LNCaP clone FGC (cell line): ENCODE results near the gene RAB28.

ENCODE experiments used
- DNase-seq: peaks from one replicate; pipeline ENCODE4 v3.0.0-alpha.2; 2011; ENCODE audit warnings: low read depth
- H3K4me3 ChIP-seq: 2 replicates; pipeline ENCODE4 v1.5.1; 2011; ENCODE audit warnings: mild to moderate bottlenecking, low read depth, low read length, control low read depth
- TF ChIP-seq, protein P1 (sequence below): IDR thresholded peaks from 2 replicates; pipeline ENCODE4 v1.5.1; 2012; ENCODE audit warnings: mild to moderate bottlenecking; ENCODE audit not compliant: control insufficient read depth, insufficient read depth; ENCODE audit errors: extremely low read depth

The RAB28 gene

GRCh38 chr4:13364172-13364571, 120.0 kb downstream of the RAB28 start:
- no peak for DNase-seq
- TF ChIP-seq, protein P1, sequence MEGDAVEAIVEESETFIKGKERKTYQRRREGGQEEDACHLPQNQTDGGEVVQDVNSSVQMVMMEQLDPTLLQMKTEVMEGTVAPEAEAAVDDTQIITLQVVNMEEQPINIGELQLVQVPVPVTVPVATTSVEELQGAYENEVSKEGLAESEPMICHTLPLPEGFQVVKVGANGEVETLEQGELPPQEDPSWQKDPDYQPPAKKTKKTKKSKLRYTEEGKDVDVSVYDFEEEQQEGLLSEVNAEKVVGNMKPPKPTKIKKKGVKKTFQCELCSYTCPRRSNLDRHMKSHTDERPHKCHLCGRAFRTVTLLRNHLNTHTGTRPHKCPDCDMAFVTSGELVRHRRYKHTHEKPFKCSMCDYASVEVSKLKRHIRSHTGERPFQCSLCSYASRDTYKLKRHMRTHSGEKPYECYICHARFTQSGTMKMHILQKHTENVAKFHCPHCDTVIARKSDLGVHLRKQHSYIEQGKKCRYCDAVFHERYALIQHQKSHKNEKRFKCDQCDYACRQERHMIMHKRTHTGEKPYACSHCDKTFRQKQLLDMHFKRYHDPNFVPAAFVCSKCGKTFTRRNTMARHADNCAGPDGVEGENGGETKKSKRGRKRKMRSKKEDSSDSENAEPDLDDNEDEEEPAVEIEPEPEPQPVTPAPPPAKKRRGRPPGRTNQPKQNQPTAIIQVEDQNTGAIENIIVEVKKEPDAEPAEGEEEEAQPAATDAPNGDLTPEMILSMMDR: no peak
- H3K4me3 ChIP-seq: no peak overlapping the region

GRCh38 chr4:13359809-13360208, 124.3 kb downstream of the RAB28 start:
- H3K4me3 ChIP-seq: no peak overlapping the region
- DNase-seq: no peak
- TF ChIP-seq, protein P1: no peak

DNA sequence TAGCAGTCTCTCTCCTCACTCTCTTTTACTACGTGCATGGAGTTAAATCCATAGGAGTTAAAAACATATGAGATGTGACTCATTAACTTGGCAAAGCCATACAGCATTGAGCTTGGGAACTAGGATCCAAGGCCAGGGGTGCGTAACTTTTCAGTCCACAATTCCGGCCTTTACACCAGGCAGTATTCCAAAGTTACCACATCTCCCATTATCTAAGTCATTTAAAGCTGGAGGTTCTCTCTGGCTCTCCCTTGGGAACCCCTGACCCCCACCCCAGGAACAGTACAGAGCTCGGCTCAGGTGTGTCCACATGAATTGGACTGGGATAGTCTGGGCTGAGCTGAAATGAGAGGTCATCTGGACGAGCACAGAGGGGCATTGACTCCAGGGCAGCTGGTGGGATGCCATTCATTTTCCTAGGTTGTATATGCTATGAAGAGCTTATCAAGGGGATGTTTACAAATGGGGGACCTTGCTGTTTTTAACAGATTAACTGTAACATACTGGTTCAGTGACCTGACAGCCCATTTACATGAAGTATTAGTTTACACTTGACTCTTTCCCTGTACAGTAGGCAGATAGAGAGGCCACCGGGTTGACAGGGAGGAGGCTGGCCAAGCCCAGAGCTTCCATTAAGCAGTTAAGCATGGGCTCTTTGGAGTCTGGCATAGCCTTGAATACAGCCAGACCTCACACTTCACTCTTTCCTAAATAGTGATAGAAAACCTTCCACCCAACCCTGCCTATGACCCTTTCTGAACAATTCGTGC, 128.8 kb downstream of the RAB28 start:
- H3K4me3 ChIP-seq: no peak overlapping the region
- no peak for DNase-seq
- TF ChIP-seq, protein P1: no peak

- TF ChIP-seq, protein P1: no peak
- no peak for DNase-seq
- no peak overlapping the region for H3K4me3 ChIP-seq
These were observed 135.0 kb downstream of the RAB28 start for GRCh38 chr4:13349096-13349495.

DNA sequence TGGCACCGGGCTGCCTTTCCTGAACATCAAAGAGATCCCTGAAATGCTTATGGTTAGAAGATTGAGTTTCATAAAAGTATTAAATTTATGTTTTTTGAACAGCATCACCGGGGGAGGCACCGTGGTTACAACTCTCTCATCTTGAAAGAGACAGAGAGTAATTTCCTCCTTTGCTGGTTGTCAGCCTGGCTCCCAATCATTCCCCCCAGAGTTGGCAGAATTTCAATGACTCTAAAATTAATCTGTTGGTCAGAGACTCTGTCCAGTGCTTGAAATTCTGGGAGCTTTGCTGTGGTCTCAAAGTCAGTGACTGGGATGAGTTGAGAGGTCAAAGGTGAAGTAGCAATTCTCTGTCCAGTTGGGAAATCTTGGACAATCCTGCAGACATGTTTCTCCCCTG, 135.9 kb downstream of the RAB28 start:
- H3K4me3 ChIP-seq: no peak overlapping the region
- TF ChIP-seq, protein P1: no peak
- DNase-seq: no peak

DNA sequence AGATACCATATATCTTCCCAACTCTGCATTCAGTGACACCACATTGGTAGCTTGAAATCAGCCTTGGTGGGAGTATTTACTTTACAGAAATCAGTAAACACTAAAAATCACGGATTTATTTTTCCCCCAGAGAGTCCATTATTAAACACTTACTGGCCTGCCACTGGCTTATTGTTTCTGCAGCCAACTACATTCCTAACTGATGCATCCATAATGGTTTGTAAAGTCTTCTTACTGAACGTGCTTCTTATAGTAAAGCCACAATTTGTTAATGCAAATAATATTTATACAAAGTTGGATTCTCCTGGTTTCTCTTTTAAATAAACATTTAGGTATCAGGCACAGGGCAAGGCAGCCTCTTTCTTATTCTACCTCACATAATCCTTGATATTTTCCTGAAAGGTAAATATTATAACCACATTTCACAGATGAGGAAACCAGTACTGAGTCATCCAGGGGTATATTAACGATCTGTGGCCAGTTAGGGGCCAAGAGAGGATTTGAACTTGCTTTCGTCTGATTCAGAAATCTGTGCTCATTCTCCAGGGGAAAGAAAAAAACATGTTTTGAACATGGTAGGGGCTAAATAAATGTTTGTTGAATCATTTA, 136.5 kb downstream of the RAB28 start:
- no peak overlapping the region for H3K4me3 ChIP-seq
- TF ChIP-seq, protein P1: no peak
- no peak for DNase-seq
